ENCODE results near the gene KLHL29.

The KLHL29 gene

GRCh38 chr2:23605236-23605635 lies 220.3 kb downstream of the KLHL29 start:
- no peak for DNase-seq

- no peak for DNase-seq
These were observed 221.2 kb downstream of the KLHL29 start for GRCh38 chr2:23606196-23606595.

GRCh38 chr2:23606968-23607367 lies 222.0 kb downstream of the KLHL29 start:
- DNase-seq = no peak

GRCh38 chr2:23607925-23608324 lies 222.9 kb downstream of the KLHL29 start:
- DNase-seq = no peak

- DNase-seq = no peak
These were observed 224.3 kb downstream of the KLHL29 start for GRCh38 chr2:23609254-23609653.

- no peak for DNase-seq
These were observed 226.9 kb downstream of the KLHL29 start for GRCh38 chr2:23611839-23612238.

- no peak for DNase-seq
These were observed 229.7 kb downstream of the KLHL29 start for GRCh38 chr2:23614701-23615100.

GRCh38 chr2:23615216-23616020 lies 230.4 kb downstream of the KLHL29 start:
- no peak for DNase-seq

- no peak for DNase-seq
These were observed 231.7 kb downstream of the KLHL29 start for GRCh38 chr2:23616630-23617029.

GRCh38 chr2:23617167-23617810 lies 232.3 kb downstream of the KLHL29 start:
- DNase-seq = peak in 35 of 56 donors; percentile 12 to 76 (median 44)

GRCh38 chr2:23617811-23618215 lies 232.8 kb downstream of the KLHL29 start:
- peak in 5 of 56 donors; percentile 43 to 68 (median 55) for DNase-seq

GRCh38 chr2:23618265-23618664 lies 233.3 kb downstream of the KLHL29 start:
- no peak for DNase-seq

- no peak for DNase-seq
These were observed 234.0 kb downstream of the KLHL29 start for GRCh38 chr2:23618794-23619530.

- no peak for DNase-seq
These were observed 235.0 kb downstream of the KLHL29 start for GRCh38 chr2:23619941-23620340.

- peak in 2 of 56 donors; percentile 14 to 21 for DNase-seq
These were observed 235.9 kb downstream of the KLHL29 start for GRCh38 chr2:23620841-23621341.

- no peak for DNase-seq
These were observed 236.6 kb downstream of the KLHL29 start for GRCh38 chr2:23621616-23622015.

GRCh38 chr2:23622466-23622865 lies 237.5 kb downstream of the KLHL29 start:
- no peak for DNase-seq

GRCh38 chr2:23622966-23623675 lies 238.1 kb downstream of the KLHL29 start:
- no peak for DNase-seq

- no peak for DNase-seq
These were observed 239.4 kb downstream of the KLHL29 start for GRCh38 chr2:23624378-23624777.

- DNase-seq = no peak
These were observed 239.9 kb downstream of the KLHL29 start for GRCh38 chr2:23624915-23625314.

- DNase-seq = no peak
These were observed 240.7 kb downstream of the KLHL29 start for GRCh38 chr2:23625726-23626125.

Data from nucleus accumbens (tissue), 56 donors.